Progenitor cell of endocrine pancreas (in vitro differentiated cells): ENCODE data around the gene ZIC4. TPM values are rescaled to one million over a fixed set of nuclear protein-coding genes. Genes with fewer than 3 reads are reported as not detected.

Experiments
- DNase-seq: peaks from one replicate; pipeline ENCODE4 v3.0.0; 2021; ENCODE audit warnings: low spot score; ENCODE audit not compliant: unreplicated experiment
- H3K27ac Mint-ChIP-seq: 2 replicates; pipeline ENCODE4 v1.8.0; 2021; ENCODE audit warnings: mild to moderate bottlenecking, moderate library complexity, mixed read lengths
- H3K27me3 Mint-ChIP-seq: 2 replicates; pipeline ENCODE4 v1.8.0; 2021; ENCODE audit warnings: mixed read lengths
- H3K36me3 Mint-ChIP-seq: 2 replicates; pipeline ENCODE4 v1.8.0; 2022; ENCODE audit warnings: mixed read lengths; ENCODE audit not compliant: insufficient read depth
- H3K4me1 Mint-ChIP-seq: 2 replicates; pipeline ENCODE4 v1.8.0; 2021; ENCODE audit warnings: low read depth, mixed read lengths
- H3K4me3 Mint-ChIP-seq: 2 replicates; pipeline ENCODE4 v1.8.0; 2021; ENCODE audit warnings: low read depth, mild to moderate bottlenecking, moderate library complexity, mixed read lengths
- H3K9me3 Mint-ChIP-seq: 2 replicates; pipeline ENCODE4 v1.8.0; 2021; ENCODE audit warnings: low read depth, mixed read lengths
- long read RNA-seq: library from polyadenylated mRNA; unstranded; transcript quantifications from one replicate; pipeline ENCODE4 v2.0.0, GENCODE V29; 2020
- total RNA-seq: library from RNA; stranded (reverse); gene quantifications from 2 replicates; pipeline ENCODE4 v1.2.1, GENCODE V29; 2021
- TF ChIP-seq, protein P1 (sequence below): fragments of 200-600 bp; sonication (generic); IDR thresholded peaks from one replicate; pipeline ENCODE4 v1.5.0; 2021; ENCODE audit warnings: antibody characterized with exemption, mild to moderate bottlenecking; ENCODE audit not compliant: unreplicated experiment

ZIC4 gene
- total RNA-seq, result not detected in 2 replicates
- long read RNA-seq, result 0 reads

DNA sequence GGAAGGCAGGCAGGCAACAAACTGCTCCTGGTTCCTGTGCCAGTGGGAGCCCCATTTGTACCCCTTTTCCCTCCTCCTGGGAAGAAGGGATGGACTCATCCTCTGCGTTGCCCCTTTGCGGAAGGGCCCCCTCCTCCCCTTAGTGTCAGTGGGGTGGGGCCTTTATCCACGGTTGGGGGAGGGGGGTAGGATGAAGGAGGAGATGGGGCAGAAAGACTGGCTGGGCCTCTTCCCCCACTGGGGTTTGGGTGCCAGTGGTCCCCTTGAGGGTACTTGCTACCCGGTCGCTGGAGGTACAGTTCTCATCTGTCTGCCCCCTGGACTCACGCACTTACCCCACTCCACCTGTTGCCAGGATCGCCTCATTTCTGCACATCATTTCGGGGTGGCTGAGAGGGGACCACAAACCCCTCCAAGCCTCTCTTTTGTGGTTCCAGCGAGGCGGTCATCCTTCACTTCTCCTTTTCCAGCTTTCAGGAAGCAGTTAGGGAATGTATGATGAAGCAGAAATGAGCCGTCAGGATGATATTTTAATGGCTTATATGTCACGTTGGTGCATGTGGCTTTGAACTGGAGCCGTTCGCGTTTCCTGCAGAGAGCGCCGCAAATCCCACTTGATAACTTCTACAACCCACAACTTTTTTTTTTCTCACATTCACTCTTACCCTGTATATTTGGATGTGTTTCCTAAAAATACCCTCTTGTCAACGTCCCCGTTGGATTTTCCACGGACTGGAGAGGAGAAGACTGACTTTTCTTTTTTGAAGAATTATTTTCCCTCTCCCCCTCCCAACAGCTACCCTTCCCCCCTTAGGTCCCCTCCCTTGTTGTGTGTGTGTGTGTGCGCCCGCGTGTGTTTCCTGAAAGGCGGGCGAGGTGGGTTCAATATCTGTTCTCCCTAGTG is at the start of gene ZIC4:
ZIC4 (minus strand) TSS at position 516 of the 904 bp plus-strand sequence. CDS start 3,746 bp downstream, outside the sequence.
- Mint-ChIP-seq H3K27me3 (peaks cover 93% of the 10 kb centered on the region), H3K4me1 (peaks cover 9% of the 10 kb centered on the region), H3K4me3 (no peak within 1 kb of the TSS), H3K9me3 (no peaks in the 10 kb centered on the region), H3K36me3 (no peaks in the 10 kb centered on the region), H3K27ac (no peak within 1 kb of the TSS)
- DNase-seq, result no peak
- TF ChIP-seq, protein P1, sequence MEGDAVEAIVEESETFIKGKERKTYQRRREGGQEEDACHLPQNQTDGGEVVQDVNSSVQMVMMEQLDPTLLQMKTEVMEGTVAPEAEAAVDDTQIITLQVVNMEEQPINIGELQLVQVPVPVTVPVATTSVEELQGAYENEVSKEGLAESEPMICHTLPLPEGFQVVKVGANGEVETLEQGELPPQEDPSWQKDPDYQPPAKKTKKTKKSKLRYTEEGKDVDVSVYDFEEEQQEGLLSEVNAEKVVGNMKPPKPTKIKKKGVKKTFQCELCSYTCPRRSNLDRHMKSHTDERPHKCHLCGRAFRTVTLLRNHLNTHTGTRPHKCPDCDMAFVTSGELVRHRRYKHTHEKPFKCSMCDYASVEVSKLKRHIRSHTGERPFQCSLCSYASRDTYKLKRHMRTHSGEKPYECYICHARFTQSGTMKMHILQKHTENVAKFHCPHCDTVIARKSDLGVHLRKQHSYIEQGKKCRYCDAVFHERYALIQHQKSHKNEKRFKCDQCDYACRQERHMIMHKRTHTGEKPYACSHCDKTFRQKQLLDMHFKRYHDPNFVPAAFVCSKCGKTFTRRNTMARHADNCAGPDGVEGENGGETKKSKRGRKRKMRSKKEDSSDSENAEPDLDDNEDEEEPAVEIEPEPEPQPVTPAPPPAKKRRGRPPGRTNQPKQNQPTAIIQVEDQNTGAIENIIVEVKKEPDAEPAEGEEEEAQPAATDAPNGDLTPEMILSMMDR, result no peak

DNA sequence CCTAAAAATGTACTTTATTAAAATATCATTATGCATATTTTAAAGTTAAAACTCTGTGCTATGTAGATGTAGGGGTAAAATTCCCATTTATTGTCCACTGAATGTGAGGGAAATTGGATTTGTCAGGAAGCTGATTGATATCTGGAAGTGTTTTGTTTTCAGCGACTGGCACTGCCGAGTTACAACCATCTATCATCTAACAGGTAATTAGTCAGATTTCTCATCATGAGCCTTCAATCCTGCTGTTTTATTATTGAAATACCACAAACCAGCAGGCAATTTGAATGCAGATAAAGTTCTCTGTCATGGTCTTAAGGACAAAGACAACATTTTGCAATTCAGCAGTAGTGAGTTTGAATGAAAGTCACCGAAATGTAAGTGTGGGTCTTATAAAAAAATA is 43.3 kb upstream of the ZIC4 start:
- TF ChIP-seq, protein P1, result no peak
- H3K4me1 Mint-ChIP-seq, result no peaks in the 10 kb centered on the region
- no peak for DNase-seq
- no peak overlapping the region for H3K4me3 Mint-ChIP-seq
- no peaks in the 10 kb centered on the region for H3K36me3 Mint-ChIP-seq
- H3K27ac Mint-ChIP-seq, result no peak overlapping the region
- peaks cover 3% of the 10 kb centered on the region for H3K27me3 Mint-ChIP-seq
- no peaks in the 10 kb centered on the region for H3K9me3 Mint-ChIP-seq

DNA sequence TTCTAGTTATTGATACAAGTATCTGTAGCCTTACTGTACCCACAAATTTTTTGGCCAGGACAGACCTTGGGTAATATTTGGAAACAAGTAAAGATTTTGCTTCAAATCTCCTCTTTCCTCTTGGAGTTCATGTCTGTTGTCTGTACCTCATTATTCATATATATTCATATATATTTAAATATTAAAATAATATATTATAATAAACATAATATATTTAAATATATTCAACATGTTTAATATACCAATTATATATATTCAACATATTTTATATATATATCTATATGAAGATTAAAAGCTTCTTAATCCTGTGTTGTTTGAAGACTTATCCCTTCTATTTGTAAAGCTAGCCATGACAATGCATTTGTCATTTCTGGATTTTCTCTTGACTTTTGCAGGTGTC is 40.9 kb upstream of the ZIC4 start:
- H3K27ac Mint-ChIP-seq, result no peak overlapping the region
- no peaks in the 10 kb centered on the region for H3K4me1 Mint-ChIP-seq

DNA sequence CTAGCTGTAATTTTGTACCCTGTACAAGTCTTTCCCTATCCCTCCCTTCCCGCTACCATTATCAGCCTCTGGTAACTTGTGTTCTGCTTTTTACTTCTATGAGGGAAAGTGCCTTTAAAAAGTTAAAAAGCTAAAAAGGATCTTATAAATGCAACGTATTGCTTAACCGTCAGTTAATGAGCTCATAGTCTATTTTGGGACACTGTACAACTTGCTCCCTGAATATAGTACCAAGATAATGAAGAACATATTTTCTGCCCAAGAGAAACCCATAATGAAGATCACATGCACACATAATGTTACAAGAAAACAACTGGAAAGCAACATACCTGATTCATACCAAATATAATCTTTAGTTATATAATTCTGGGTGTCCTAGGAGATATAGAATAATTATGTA is 25.4 kb upstream of the ZIC4 start:
- no peak overlapping the region for H3K4me3 Mint-ChIP-seq
- TF ChIP-seq, protein P1, result no peak
- peaks cover 63% of the 10 kb centered on the region for H3K27me3 Mint-ChIP-seq
- no peaks in the 10 kb centered on the region for H3K9me3 Mint-ChIP-seq
- no peaks in the 10 kb centered on the region for H3K4me1 Mint-ChIP-seq
- H3K36me3 Mint-ChIP-seq, result no peaks in the 10 kb centered on the region
- H3K27ac Mint-ChIP-seq, result no peak overlapping the region
- DNase-seq, result no peak

More for the DNA sequence above, 40.9 kb upstream of the ZIC4 start:
- Mint-ChIP-seq H3K27me3 (peaks cover 7% of the 10 kb centered on the region), H3K9me3 (no peaks in the 10 kb centered on the region), H3K36me3 (no peaks in the 10 kb centered on the region), H3K4me3 (no peak overlapping the region)
- TF ChIP-seq, protein P1, result no peak
- DNase-seq, result no peak

DNA sequence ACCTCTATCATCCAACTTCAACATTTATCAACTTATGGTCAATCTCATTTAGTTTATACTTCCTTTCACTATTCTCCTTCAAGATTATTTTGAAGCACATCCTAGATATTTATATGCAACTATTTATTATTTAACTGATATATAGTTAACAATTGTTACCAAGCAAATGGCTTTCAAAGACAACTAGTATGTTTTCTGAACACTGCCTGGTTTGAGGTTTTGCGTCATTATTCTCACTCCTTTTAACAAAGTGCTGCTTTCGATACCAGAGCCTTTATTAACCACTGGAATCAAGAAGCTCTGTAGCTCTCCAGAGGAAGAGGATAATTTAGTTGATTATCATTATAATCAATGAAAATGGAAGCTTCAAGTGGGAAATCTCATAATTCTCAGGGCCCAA is 22.4 kb upstream of the ZIC4 start:
- Mint-ChIP-seq H3K4me3 (no peak overlapping the region), H3K36me3 (no peaks in the 10 kb centered on the region), H3K9me3 (no peaks in the 10 kb centered on the region), H3K27ac (no peak overlapping the region), H3K27me3 (peaks cover 88% of the 10 kb centered on the region), H3K4me1 (no peaks in the 10 kb centered on the region)
- TF ChIP-seq, protein P1, result no peak
- no peak for DNase-seq
